Astrocyte of the cerebellum (primary cell): ENCODE results near the gene USP25.

ENCODE experiments used
- DNase-seq: peaks from one replicate; pipeline ENCODE4 v3.0.0-alpha.2; 2011; ENCODE audit warnings: low read depth
- H3K4me3 ChIP-seq: 2 replicates; pipeline ENCODE4 v1.5.1; 2011; ENCODE audit warnings: mild to moderate bottlenecking, low read depth, low read length, moderate library complexity
- in situ Hi-C: cut with HindIII; loops from 2 replicates; pipeline ENCODE4 v1.10.0; 2017; ENCODE audit warnings: low sequenced_read_pairs
- TF ChIP-seq, protein P1 (sequence below): IDR thresholded peaks from 2 replicates; pipeline ENCODE4 v1.5.1; 2012; ENCODE audit warnings: low read length, low read depth, moderate library complexity, mild to moderate bottlenecking; ENCODE audit errors: missing control alignments

Gene USP25

DNA sequence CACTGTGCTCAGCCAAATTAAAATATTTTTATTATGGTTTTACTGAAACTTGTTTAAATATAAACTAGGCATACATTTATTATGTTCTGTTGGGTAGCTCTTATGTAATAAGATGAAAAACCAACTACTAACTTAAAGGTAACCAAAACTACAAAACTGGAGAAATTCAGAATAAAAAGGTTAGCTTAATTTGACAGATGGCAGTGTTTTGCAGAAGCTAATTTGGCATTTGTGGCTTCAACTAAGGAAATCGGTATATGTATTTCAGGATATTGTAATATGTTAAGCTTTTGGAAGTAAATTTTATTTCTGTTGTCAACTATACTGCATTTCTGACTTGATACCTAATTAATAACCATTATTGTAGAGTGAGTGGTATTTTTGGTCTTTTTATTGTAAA, 18.8 kb downstream of the USP25 start:
- in situ Hi-C loops = no loop called here
- no peak overlapping the region for H3K4me3 ChIP-seq
- no peak for DNase-seq
- TF ChIP-seq, protein P1, sequence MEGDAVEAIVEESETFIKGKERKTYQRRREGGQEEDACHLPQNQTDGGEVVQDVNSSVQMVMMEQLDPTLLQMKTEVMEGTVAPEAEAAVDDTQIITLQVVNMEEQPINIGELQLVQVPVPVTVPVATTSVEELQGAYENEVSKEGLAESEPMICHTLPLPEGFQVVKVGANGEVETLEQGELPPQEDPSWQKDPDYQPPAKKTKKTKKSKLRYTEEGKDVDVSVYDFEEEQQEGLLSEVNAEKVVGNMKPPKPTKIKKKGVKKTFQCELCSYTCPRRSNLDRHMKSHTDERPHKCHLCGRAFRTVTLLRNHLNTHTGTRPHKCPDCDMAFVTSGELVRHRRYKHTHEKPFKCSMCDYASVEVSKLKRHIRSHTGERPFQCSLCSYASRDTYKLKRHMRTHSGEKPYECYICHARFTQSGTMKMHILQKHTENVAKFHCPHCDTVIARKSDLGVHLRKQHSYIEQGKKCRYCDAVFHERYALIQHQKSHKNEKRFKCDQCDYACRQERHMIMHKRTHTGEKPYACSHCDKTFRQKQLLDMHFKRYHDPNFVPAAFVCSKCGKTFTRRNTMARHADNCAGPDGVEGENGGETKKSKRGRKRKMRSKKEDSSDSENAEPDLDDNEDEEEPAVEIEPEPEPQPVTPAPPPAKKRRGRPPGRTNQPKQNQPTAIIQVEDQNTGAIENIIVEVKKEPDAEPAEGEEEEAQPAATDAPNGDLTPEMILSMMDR = no peak

DNA sequence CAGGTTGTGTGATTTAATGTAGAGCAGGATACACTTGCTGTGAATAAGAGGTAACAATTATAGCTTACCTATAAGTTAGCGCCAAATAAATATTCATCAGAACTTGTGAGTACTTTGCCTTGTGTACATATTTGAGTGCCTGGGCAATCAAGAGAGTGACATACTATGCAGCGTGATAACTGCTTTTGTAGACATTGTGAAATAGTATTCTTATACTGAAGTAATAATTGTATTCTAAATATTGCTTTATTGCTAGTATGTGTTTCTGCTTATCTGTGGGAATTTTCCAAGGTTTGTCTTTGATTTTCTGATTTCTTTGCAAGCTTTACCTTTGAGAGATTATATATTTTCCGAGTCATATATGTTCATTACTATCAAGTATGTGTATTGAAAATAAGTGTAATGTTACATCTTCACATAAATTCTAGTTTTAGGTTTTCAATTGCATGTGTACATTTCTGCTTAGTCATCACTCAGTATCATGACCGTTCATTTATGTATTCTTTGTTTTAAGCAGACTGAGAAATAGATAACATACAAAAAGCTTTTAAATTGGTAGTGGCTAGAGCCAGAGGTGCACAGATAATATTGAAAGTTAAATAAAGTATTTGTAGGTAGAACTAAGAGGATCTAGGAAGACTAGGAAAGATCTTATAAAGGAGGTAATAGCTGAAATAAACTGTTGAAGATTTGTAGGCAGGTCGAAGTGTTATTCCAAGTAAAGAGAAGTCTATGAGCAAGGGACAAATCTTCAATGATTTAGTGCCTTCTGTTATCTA, 19.5 kb downstream of the USP25 start:
- DNase-seq = no peak
- in situ Hi-C loops = no loop called here
- TF ChIP-seq, protein P1 = no peak
- H3K4me3 ChIP-seq = no peak overlapping the region

DNA sequence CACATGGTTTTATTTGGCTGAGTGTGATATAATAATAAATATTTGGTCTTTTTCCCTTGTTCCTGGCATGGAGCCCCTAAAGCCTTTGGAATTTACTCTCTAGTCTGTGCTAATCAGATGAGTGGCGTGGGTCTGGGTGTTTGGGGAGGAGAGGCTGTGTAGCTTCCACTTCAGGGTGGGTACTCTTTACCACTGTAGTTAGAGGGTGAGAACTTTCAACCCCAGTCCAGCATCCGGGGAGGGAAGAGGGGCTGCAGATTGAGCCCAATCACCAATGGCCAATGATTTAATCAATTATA, 20.0 kb downstream of the USP25 start:
- TF ChIP-seq, protein P1 = no peak
- in situ Hi-C loops = no loop called here
- no peak for DNase-seq
- no peak overlapping the region for H3K4me3 ChIP-seq

DNA sequence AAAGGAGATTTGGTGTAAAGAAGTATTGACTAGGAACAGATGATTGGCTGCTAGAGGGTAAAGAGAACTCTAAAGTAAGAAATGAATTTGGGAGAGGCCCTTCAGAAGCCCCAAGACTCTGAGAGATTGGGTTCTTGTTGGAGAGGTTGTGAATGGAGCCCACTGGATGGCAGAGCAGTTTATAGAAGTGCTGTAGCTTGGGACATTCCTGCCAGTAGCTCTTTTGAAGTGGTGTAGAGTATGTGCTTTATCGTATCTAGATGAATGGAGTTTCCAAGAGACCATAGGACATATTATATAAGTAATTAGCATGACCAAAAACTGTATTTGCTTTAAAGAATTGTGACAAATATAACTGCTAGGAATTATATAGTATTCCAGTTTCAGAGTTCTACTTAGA, 21.3 kb downstream of the USP25 start:
- H3K4me3 ChIP-seq = no peak overlapping the region
- DNase-seq = no peak
- TF ChIP-seq, protein P1 = no peak
- in situ Hi-C loops = no loop called here

DNA sequence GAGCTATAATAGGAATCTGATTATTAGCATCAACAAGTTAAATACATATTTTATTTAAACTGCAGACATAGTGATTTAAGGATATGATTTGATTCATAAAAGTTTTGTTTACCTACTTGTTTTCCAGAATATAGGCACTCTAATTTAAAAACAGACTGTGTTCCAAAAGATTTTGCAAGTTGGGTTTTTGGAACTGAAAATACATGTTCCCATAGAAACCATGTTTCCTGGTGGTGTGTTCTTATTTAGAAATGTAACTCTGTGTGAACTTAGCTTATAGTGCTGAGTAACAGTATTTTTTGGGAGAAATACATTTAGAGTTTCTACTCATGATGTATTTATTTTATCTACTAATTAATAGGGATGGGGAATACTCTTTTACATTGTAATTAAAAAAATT, 21.8 kb downstream of the USP25 start:
- TF ChIP-seq, protein P1 = no peak
- no peak overlapping the region for H3K4me3 ChIP-seq
- no peak for DNase-seq
- in situ Hi-C loops = no loop called here

DNA sequence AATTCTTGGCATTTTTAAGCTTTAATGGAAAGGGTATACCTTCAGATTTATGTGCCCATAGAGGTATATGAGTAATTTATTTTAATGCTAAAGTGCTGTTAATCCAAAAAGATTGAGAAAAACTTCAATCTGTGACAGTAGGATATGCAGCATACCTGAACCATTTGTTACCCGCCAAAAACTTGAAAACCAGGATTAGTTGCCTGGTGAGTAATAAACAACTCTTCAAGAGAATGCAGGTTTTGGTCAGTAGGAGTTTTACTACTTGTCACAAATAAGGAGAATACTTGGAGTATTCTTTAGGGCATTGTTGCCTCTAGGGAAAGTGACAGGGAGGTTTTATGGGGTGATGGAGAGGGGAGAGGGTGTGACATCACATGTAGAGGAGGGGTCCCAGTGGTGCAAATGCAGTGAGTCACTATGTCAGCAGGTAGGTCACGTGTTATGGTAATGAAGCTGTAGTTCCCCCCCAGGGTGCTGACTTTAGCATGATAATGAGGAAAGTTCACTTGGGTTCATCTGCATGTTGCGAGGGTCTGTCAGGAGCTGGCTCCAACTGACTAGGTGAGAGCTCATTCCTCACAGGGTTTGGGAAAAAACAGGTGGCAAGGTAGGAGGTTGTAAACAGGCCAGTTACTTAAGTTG, 23.1 kb downstream of the USP25 start:
- no peak overlapping the region for H3K4me3 ChIP-seq
- in situ Hi-C loops = no loop called here
- no peak for DNase-seq
- TF ChIP-seq, protein P1 = no peak
